ENCODE measurements around the gene TSHZ1.

Gene TSHZ1

GRCh38 chr18:75252136-75252535, 41.5 kb downstream of the TSHZ1 start:
- H3K27ac ChIP-seq = no peak overlapping the region
- TF ChIP-seq CTCF (conservative IDR thresholded peaks at IDR 0.05) (no peak), ZFX (IDR thresholded peaks at IDR 0.05) (no peak)

GRCh38 chr18:75253043-75253442, 42.4 kb downstream of the TSHZ1 start:
- no peak for TF ChIP-seq ZFX (IDR thresholded peaks at IDR 0.05)
- no peak for TF ChIP-seq CTCF (conservative IDR thresholded peaks at IDR 0.05)
- H3K27ac ChIP-seq = no peak overlapping the region

GRCh38 chr18:75253784-75254183, 43.2 kb downstream of the TSHZ1 start:
- TF ChIP-seq CTCF (conservative IDR thresholded peaks at IDR 0.05) (no peak), ZFX (IDR thresholded peaks at IDR 0.05) (no peak)
- no peak overlapping the region for H3K27ac ChIP-seq

DNA sequence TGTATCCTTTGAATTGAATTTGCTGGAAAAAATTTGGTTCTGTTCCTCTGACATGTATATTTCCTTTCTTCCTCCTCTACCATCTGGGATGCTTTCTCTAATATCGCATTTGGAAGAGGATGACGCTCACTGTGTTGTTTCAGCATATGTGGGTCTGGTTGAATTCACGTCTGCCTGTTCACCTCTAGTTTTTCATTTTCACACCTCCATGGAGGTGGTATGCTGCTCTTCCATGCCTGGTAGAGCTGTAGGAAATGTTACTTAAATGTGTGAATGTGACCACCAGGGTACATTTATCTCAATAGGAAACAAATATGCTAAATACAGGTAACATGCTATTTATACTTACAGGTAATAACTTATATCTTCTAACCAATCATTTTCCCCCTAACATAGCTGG, 44.5 kb downstream of the TSHZ1 start:
- no peak overlapping the region for H3K27ac ChIP-seq
- TF ChIP-seq CTCF (conservative IDR thresholded peaks at IDR 0.05) (no peak), ZFX (IDR thresholded peaks at IDR 0.05) (no peak)

DNA sequence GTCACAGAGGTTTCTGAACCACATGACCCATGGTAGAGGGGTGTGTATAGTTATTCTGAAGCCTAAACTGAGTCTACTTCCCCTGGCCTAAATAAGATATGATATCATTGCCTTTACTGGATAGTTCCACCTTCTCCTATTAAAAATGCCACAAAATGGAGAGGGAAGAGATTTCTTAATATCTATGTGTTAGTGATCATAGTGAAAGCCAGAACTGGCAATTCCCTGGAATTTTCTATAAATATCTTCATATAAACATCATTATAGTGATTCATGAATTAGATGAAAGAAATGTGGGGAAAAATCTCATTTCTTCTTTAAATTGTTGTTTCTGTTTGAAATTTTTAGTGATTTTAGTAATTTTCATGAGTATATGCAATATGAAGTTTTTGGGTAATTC, 45.8 kb downstream of the TSHZ1 start:
- TF ChIP-seq CTCF (conservative IDR thresholded peaks at IDR 0.05) (no peak), ZFX (IDR thresholded peaks at IDR 0.05) (no peak)
- no peak overlapping the region for H3K27ac ChIP-seq

DNA sequence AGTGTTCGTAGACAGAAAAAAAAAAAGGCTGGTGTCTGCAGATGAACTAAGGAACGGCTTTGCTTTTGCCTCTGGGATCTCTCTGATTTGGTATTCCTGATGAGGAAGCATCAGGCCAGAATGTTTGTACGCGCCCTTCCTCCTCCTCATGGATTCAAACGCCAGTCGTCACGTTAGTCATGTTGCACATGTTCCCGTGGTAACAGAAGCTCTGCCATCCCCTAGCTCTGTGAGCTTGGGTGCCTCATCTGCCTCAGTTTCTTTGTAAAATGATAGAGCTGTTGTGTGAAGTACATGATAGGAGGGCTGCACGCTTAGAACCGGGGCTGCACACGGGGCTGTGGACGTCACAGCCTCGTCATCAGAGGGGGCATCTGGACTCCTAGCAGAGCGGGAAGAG, 47.0 kb downstream of the TSHZ1 start:
- H3K27ac ChIP-seq = no peak overlapping the region
- TF ChIP-seq ZFX (IDR thresholded peaks at IDR 0.05) (no peak), CTCF (conservative IDR thresholded peaks at IDR 0.05) (no peak)

DNA sequence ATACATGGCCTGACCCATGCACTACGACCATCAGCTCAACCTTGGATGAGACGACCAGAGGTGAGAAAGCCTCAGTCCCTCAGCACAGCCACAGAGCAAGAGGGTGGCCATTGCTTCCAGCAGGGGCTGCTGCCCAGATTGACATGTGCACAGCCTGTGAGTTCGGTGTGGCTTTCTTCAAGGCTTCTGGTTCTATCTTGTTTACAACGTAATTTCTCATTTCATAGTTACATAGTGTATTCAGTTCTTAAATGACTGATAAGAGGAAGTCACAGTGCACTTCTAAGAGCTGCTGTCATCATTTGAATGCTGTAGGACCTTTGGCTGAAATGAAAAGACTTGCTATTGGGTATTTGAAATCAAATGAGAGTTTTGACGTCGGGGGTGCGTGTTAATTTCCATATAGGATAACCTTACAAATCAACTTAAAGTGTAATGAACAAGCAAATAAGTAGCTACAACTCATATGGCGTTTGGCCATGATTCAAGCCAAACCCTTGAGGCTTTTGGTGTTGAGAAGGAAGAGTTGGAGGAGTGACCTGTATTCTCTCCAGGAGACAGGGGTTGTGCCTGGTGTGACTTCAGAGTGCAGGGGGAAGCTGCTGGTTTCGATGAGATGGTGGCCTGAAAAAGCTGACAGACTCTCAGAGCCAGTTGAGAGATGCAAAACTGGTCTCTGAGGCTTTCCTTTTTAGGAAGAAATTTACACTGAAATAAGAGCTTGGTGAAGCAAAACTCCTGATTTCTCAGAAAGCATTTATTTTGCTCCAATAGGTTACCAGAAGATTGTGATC, 51.0 kb downstream of the TSHZ1 start:
- no peak for TF ChIP-seq ZFX (IDR thresholded peaks at IDR 0.05)
- TF ChIP-seq CTCF (conservative IDR thresholded peaks at IDR 0.05) = no peak
- no peak overlapping the region for H3K27ac ChIP-seq
